ENCODE data around the gene SEMA3G.

GRCh38 chr3:52470920-52471319, 26.0 kb upstream of the SEMA3G start:
- TF ChIP-seq CTCF (conservative IDR thresholded peaks at IDR 0.05) = no peak
- no peak for TF ChIP-seq EZH2 (IDR thresholded peaks at IDR 0.05; ENCODE audit: low read depth)
